GM10248 (cell line): ENCODE results near the gene PLCL1.

ENCODE experiments used
- CTCF ChIA-PET: fragments of 300-600 bp; sonication (Branson Sonifier 250); formaldehyde crosslinking; extraction: SDS; loops from one replicate; lab custom pipeline; 2021; ENCODE audit warnings: antibody characterized with exemption; lab: Yijun Ruan, JAX
- POLR2A ChIA-PET: fragments of 350-650 bp; sonication (Branson Sonifier 250); formaldehyde crosslinking; extraction: SDS; loops from one replicate; lab custom pipeline; 2020; ENCODE audit warnings: antibody characterized with exemption; lab: Yijun Ruan, JAX
- DNase-seq: peaks from one replicate; pipeline ENCODE4 v3.0.0; 2012; ENCODE audit errors: extremely low spot score
- CTCF ChIP-seq: IDR thresholded peaks from 2 replicates; pipeline ENCODE4 v1.5.1; 2012; ENCODE audit warnings: mild to moderate bottlenecking, low read depth; ENCODE audit errors: extremely low read depth, missing control alignments, control extremely low read depth

PLCL1 gene

GRCh38 chr2:198129609-198130008, 325.2 kb downstream of the PLCL1 start:
- CTCF ChIA-PET: interaction anchor here (1.0 to 3.4 kb wide), 5 partner anchors 9 to 329 kb away, joined by 3 to 19 read pairs (median 7); partner anchors contain the start of gene PLCL1
- TF ChIP-seq CTCF: no peak
- POLR2A ChIA-PET: no interaction called here
- no peak for DNase-seq

GRCh38 chr2:198134293-198134955, 330.0 kb downstream of the PLCL1 start:
- no peak for DNase-seq
- no peak for TF ChIP-seq CTCF
- ChIA-PET CTCF (interaction anchor here (1.6 kb wide), 1 partner anchor 7 kb away, joined by 6 read pairs; no protein-coding TSS in a partner anchor), POLR2A (no interaction called here)

GRCh38 chr2:198135481-198135934, 331.1 kb downstream of the PLCL1 start:
- CTCF ChIA-PET: interaction anchor here (1.2 to 2.5 kb wide), 4 partner anchors 8 to 335 kb away, joined by 3 to 17 read pairs (median 4); no protein-coding TSS in a partner anchor
- POLR2A ChIA-PET: interaction anchor here (0.6 kb wide), 1 partner anchor 319 kb away, joined by 3 read pairs; no protein-coding TSS in a partner anchor
- no peak for DNase-seq
- TF ChIP-seq CTCF: no peak

GRCh38 chr2:198136142-198136541, 331.7 kb downstream of the PLCL1 start:
- DNase-seq: no peak
- ChIA-PET CTCF (interaction anchor here (1.2 to 2.5 kb wide), 4 partner anchors 9 to 336 kb away, joined by 3 to 17 read pairs (median 4); no protein-coding TSS in a partner anchor), POLR2A (no interaction called here)
- TF ChIP-seq CTCF: no peak

- no peak for TF ChIP-seq CTCF
- DNase-seq: no peak
- POLR2A ChIA-PET: no interaction called here
Measured at GRCh38 chr2:198137733-198138132, 333.3 kb downstream of the PLCL1 start.

GRCh38 chr2:198141726-198142125, 337.3 kb downstream of the PLCL1 start:
- DNase-seq: no peak
- ChIA-PET POLR2A (no interaction called here), CTCF (no interaction called here)
- no peak for TF ChIP-seq CTCF

More at GRCh38 chr2:198137733-198138132, 333.3 kb downstream of the PLCL1 start:
- CTCF ChIA-PET: interaction anchor here (1.2 kb wide), 1 partner anchor 11 kb away, joined by 3 read pairs; no protein-coding TSS in a partner anchor
